SK-N-SH (cell line): ENCODE results near the gene E2F4.

Experiments
- CTCF ChIP-seq: fragments of 200-600 bp; sonication (generic); IDR thresholded peaks from 2 replicates; pipeline ENCODE4 v1.6.1; 2017; ENCODE audit warnings: antibody characterized with exemption, mild to moderate bottlenecking, moderate library complexity
- EP300 ChIP-seq, 2 experiments: IDR thresholded peaks; 2 replicates each; pipeline versions ENCODE4 v1.4.0 to v1.6.1; 2012; ENCODE audit warnings: borderline replicate concordance in 1 of 2, low read depth in 1 of 2, low read length in 1 of 2
- EZH2phosphoT487 ChIP-seq: fragments of 200-600 bp; sonication (generic); IDR thresholded peaks from 2 replicates; pipeline ENCODE4 v1.6.1; 2017; ENCODE audit warnings: low read depth, mixed run types, mild to moderate bottlenecking, antibody characterized with exemption, moderate library complexity, borderline replicate concordance
- FOXM1 ChIP-seq: IDR thresholded peaks from 2 replicates; pipeline ENCODE4 v1.4.0; 2012; ENCODE audit warnings: low read depth, mild to moderate bottlenecking
- NRF1 ChIP-seq: IDR thresholded peaks from 2 replicates; pipeline ENCODE4 v1.6.1; 2012; ENCODE audit warnings: low read depth, mild to moderate bottlenecking, low read length
- RCOR1 ChIP-seq: fragments of 150-350 bp; IDR thresholded peaks from 2 replicates; pipeline ENCODE4 v1.6.1; 2017; ENCODE audit warnings: antibody characterized with exemption, low read length
- RFX5 ChIP-seq: IDR thresholded peaks from 2 replicates; pipeline ENCODE4 v1.6.1; 2012; ENCODE audit warnings: mild to moderate bottlenecking, improper control_type of control experiment, low read length
- TAF1 ChIP-seq: IDR thresholded peaks from 2 replicates; pipeline ENCODE4 v1.6.1; 2012; ENCODE audit warnings: low read depth, mild to moderate bottlenecking, low read length, moderate library complexity, borderline replicate concordance
- TCF12 ChIP-seq: IDR thresholded peaks from 2 replicates; pipeline ENCODE4 v1.4.0; 2012
- USF2 ChIP-seq: fragments of 150-350 bp; IDR thresholded peaks from 2 replicates; pipeline ENCODE4 v1.6.1; 2017; ENCODE audit warnings: antibody characterized with exemption, low read length, low read depth, borderline replicate concordance
- ZBTB33 ChIP-seq: IDR thresholded peaks from 2 replicates; pipeline ENCODE4 v1.4.0; 2012; ENCODE audit warnings: low read depth, borderline replicate concordance

- no peak for TF ChIP-seq CTCF
- TF ChIP-seq USF2, result no peak
- no peak for TF ChIP-seq RFX5
- peak in 1 of 2 experiments; percentile 27; a peak in 1 of 4 replicates for TF ChIP-seq EP300 (IDR thresholded peaks at IDR 0.05; ENCODE audit: borderline replicate concordance in 1 of 2, low read depth in 1 of 2, low read length in 1 of 2)
- TF ChIP-seq NRF1, result peak; percentile 76
- TF ChIP-seq EZH2phosphoT487, result no peak
- no peak for TF ChIP-seq FOXM1
- no peak for TF ChIP-seq ZBTB33
- peak; percentile 6; the same call in 1 of the 2 replicates for TF ChIP-seq TAF1
- TF ChIP-seq RCOR1, result no peak
- TF ChIP-seq TCF12, result no peak; the same call in 1 of the 2 replicates
Measured at GRCh38 chr16:67170168-67170948, 21.6 kb upstream of the E2F4 start, which contains the start of gene NOL3.
